Stimulated activated naive CD8-positive, alpha-beta T cell treated with anti-CD3 and anti-CD28 coated beads, Interleukin-15, amount 100 ng/mL, for 72 hours (primary cell): Measurements from ENCODE around the gene CAPG.
A peak's percentile ranks its signal among the peaks of the same experiment; 100 is the strongest.

Experiments
- ATAC-seq: fragments of 150-1000 bp; cut with Tn5 transposase; 2 replicates; pipeline ENCODE4 v1.10.0; 2021; ENCODE audit warnings: mild to moderate bottlenecking, moderate library complexity
- DNase-seq, 2 donors: peaks; one replicate each; pipeline ENCODE4 v3.0.0; 2021 to 2022
- H3K27ac Mint-ChIP-seq, 2 donors: one replicate each; pipeline ENCODE4 v1.8.0; 2022; ENCODE audit warnings: mild to moderate bottlenecking in 2 of 2, mixed read lengths in 2 of 2, moderate library complexity in 2 of 2
- H3K27me3 Mint-ChIP-seq: one replicate; pipeline ENCODE4 v1.8.0; 2022; ENCODE audit warnings: mixed read lengths
- H3K4me1 Mint-ChIP-seq: one replicate; pipeline ENCODE4 v1.8.0; 2022; ENCODE audit warnings: mild to moderate bottlenecking, mixed read lengths
- H3K4me3 Mint-ChIP-seq, 2 donors: one replicate each; pipeline ENCODE4 v1.8.0; 2022; ENCODE audit warnings: mild to moderate bottlenecking in 2 of 2, mixed read lengths in 2 of 2, moderate library complexity in 1 of 2
- H3K9me3 Mint-ChIP-seq, 2 donors: one replicate each; pipeline ENCODE4 v1.8.0; 2022; ENCODE audit warnings: mixed read lengths in 2 of 2

CAPG gene

GRCh38 chr2:85409845-85410583 lies at the start of gene CAPG:
Gene CAPG (minus strand): TSS chr2:85410366. CDS start chr2:85402145, 8,221 bp downstream.
- ATAC-seq: peak; percentile 31
- peak within 1 kb of the TSS; percentile 69 to 71 for H3K4me3 Mint-ChIP-seq
- peak in 1 of 2 donors; percentile 40 for DNase-seq
- H3K9me3 Mint-ChIP-seq: no peaks in the 10 kb centered on the region
- H3K27ac Mint-ChIP-seq: peak within 1 kb of the TSS in 1 of 2 donors; percentile 85
- H3K4me1 Mint-ChIP-seq: peaks cover 79% of the 10 kb centered on the region
- no peaks in the 10 kb centered on the region for H3K27me3 Mint-ChIP-seq

- no peak for DNase-seq
- no peaks in the 10 kb centered on the region for H3K27me3 Mint-ChIP-seq
- no peak overlapping the region for H3K4me3 Mint-ChIP-seq
- H3K27ac Mint-ChIP-seq: no peak overlapping the region
- H3K9me3 Mint-ChIP-seq: no peaks in the 10 kb centered on the region
- no peaks in the 10 kb centered on the region for H3K4me1 Mint-ChIP-seq
- ATAC-seq: no peak
Observed at GRCh38 chr2:85459771-85460170, 49.6 kb upstream of the CAPG start.

GRCh38 chr2:85458601-85459563 lies 48.7 kb upstream of the CAPG start:
- no peaks in the 10 kb centered on the region for H3K27me3 Mint-ChIP-seq
- no peak for ATAC-seq
- no peaks in the 10 kb centered on the region for H3K4me1 Mint-ChIP-seq
- no peaks in the 10 kb centered on the region for H3K9me3 Mint-ChIP-seq
- peak overlapping the region in 1 of 2 donors; percentile 31 for H3K27ac Mint-ChIP-seq
- no peak overlapping the region for H3K4me3 Mint-ChIP-seq
- no peak for DNase-seq

GRCh38 chr2:85457877-85458316 lies 47.7 kb upstream of the CAPG start:
- Mint-ChIP-seq H3K4me3 (no peak overlapping the region), H3K27me3 (no peaks in the 10 kb centered on the region), H3K9me3 (no peaks in the 10 kb centered on the region), H3K4me1 (no peaks in the 10 kb centered on the region), H3K27ac (no peak overlapping the region)
- ATAC-seq (no peak), DNase-seq (no peak)

- DNase-seq (no peak), ATAC-seq (no peak)
- no peak overlapping the region for H3K4me3 Mint-ChIP-seq
- no peak overlapping the region for H3K27ac Mint-ChIP-seq
- H3K9me3 Mint-ChIP-seq: no peaks in the 10 kb centered on the region
- H3K4me1 Mint-ChIP-seq: no peaks in the 10 kb centered on the region
- H3K27me3 Mint-ChIP-seq: no peaks in the 10 kb centered on the region
Observed at GRCh38 chr2:85457043-85457442, 46.9 kb upstream of the CAPG start.

GRCh38 chr2:85455552-85456090 lies 45.5 kb upstream of the CAPG start:
- Mint-ChIP-seq H3K9me3 (no peaks in the 10 kb centered on the region), H3K4me1 (no peaks in the 10 kb centered on the region), H3K27me3 (no peaks in the 10 kb centered on the region), H3K27ac (no peak overlapping the region), H3K4me3 (no peak overlapping the region)
- DNase-seq (no peak), ATAC-seq (no peak)

- no peak overlapping the region for H3K27ac Mint-ChIP-seq
- no peaks in the 10 kb centered on the region for H3K9me3 Mint-ChIP-seq
- H3K4me3 Mint-ChIP-seq: no peak overlapping the region
- no peaks in the 10 kb centered on the region for H3K4me1 Mint-ChIP-seq
- H3K27me3 Mint-ChIP-seq: no peaks in the 10 kb centered on the region
- DNase-seq (no peak), ATAC-seq (no peak)
Observed at GRCh38 chr2:85453571-85453970, 43.4 kb upstream of the CAPG start.

- ATAC-seq (no peak), DNase-seq (no peak)
- H3K4me3 Mint-ChIP-seq: no peak overlapping the region
- H3K9me3 Mint-ChIP-seq: no peaks in the 10 kb centered on the region
- H3K27ac Mint-ChIP-seq: no peak overlapping the region
- H3K4me1 Mint-ChIP-seq: no peaks in the 10 kb centered on the region
- no peaks in the 10 kb centered on the region for H3K27me3 Mint-ChIP-seq
Observed at GRCh38 chr2:85452237-85452636, 42.1 kb upstream of the CAPG start.

GRCh38 chr2:85449214-85449588 lies 39.0 kb upstream of the CAPG start:
- Mint-ChIP-seq H3K4me1 (peaks cover 8% of the 10 kb centered on the region), H3K27ac (no peak overlapping the region), H3K27me3 (no peaks in the 10 kb centered on the region), H3K9me3 (no peaks in the 10 kb centered on the region), H3K4me3 (no peak overlapping the region)
- no peak for DNase-seq
- ATAC-seq: no peak

GRCh38 chr2:85448461-85449213 lies 38.5 kb upstream of the CAPG start:
- ATAC-seq: no peak
- Mint-ChIP-seq H3K4me1 (peaks cover 8% of the 10 kb centered on the region), H3K27me3 (no peaks in the 10 kb centered on the region)

GRCh38 chr2:85447222-85447585 lies 37.0 kb upstream of the CAPG start:
- Mint-ChIP-seq H3K27ac (no peak overlapping the region), H3K9me3 (no peaks in the 10 kb centered on the region), H3K27me3 (no peaks in the 10 kb centered on the region), H3K4me1 (peaks cover 8% of the 10 kb centered on the region), H3K4me3 (no peak overlapping the region)
- no peak for ATAC-seq
- DNase-seq: no peak

More at GRCh38 chr2:85448461-85449213, 38.5 kb upstream of the CAPG start:
- DNase-seq: no peak
- no peak overlapping the region for H3K27ac Mint-ChIP-seq
- no peak overlapping the region for H3K4me3 Mint-ChIP-seq
- no peaks in the 10 kb centered on the region for H3K9me3 Mint-ChIP-seq

GRCh38 chr2:85446296-85447221 lies 36.4 kb upstream of the CAPG start:
- Mint-ChIP-seq H3K27me3 (no peaks in the 10 kb centered on the region), H3K4me3 (no peak overlapping the region), H3K4me1 (peaks cover 8% of the 10 kb centered on the region), H3K27ac (peak overlapping the region; percentile 43 to 79), H3K9me3 (no peaks in the 10 kb centered on the region)
- DNase-seq: no peak
- ATAC-seq: no peak

- Mint-ChIP-seq H3K27me3 (no peaks in the 10 kb centered on the region), H3K4me3 (no peak overlapping the region), H3K9me3 (no peaks in the 10 kb centered on the region), H3K27ac (peak overlapping the region; percentile 43 to 81), H3K4me1 (peaks cover 11% of the 10 kb centered on the region)
- ATAC-seq (no peak), DNase-seq (no peak)
Observed at GRCh38 chr2:85445316-85446295, 35.4 kb upstream of the CAPG start.
